ENCODE measurements around the gene SLC30A7. TPM values are rescaled to one million over a fixed set of nuclear protein-coding genes. Genes with fewer than 3 reads are reported as not detected.

Gene SLC30A7
- total RNA-seq, 4 donors from 2014 or later = 16.1 to 21.6 (median 18.4) TPM

GRCh38 chr1:101027194-101027772, 131.4 kb downstream of the SLC30A7 start:
- H3K4me3 ChIP-seq (ENCODE audit: low read depth, poor library complexity, severe bottlenecking) = no peak overlapping the region
- intact Hi-C loops (cut with DNase I; ENCODE audit: low total_unique reads) = no loop called here
- TF ChIP-seq, protein P1, sequence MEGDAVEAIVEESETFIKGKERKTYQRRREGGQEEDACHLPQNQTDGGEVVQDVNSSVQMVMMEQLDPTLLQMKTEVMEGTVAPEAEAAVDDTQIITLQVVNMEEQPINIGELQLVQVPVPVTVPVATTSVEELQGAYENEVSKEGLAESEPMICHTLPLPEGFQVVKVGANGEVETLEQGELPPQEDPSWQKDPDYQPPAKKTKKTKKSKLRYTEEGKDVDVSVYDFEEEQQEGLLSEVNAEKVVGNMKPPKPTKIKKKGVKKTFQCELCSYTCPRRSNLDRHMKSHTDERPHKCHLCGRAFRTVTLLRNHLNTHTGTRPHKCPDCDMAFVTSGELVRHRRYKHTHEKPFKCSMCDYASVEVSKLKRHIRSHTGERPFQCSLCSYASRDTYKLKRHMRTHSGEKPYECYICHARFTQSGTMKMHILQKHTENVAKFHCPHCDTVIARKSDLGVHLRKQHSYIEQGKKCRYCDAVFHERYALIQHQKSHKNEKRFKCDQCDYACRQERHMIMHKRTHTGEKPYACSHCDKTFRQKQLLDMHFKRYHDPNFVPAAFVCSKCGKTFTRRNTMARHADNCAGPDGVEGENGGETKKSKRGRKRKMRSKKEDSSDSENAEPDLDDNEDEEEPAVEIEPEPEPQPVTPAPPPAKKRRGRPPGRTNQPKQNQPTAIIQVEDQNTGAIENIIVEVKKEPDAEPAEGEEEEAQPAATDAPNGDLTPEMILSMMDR (IDR thresholded peaks at IDR 0.05) = no peak
- TF ChIP-seq POLR2A (IDR thresholded peaks at IDR 0.05) = no peak
- WGBS, 2 donors = 86 to 92% methylated on average over 6 of the region's 6 CpGs
- DNase-seq (ENCODE audit: low spot score in 2 of 2) = no peak

DNA sequence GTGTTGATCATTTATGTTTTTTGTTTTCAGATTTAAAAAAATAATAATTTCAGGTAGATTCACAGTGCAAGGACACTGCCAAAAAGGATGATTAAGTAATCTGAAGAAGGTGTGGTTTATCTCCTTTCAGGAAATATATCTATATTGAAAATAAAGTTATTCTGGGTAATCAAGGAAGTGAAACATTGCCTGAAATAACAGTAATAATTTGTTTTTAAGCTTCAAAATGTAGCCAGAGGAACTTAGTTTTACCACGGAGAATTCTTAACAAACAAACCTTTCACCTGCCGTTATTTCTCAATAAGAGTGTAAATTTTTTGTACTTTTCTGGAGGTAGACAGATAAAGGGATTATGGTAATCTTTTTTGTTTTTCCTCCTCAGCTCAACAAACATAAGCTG, 132.6 kb downstream of the SLC30A7 start:
- intact Hi-C loops (cut with DNase I; ENCODE audit: low total_unique reads) = no loop called here
- WGBS, 2 donors = 75 to 79% methylated on average over 2 of the region's 2 CpGs
- DNase-seq (ENCODE audit: low spot score in 2 of 2) = no peak
- no peak overlapping the region for H3K4me3 ChIP-seq (ENCODE audit: low read depth, poor library complexity, severe bottlenecking)
- TF ChIP-seq POLR2A (IDR thresholded peaks at IDR 0.05) = no peak
- TF ChIP-seq, protein P1 (IDR thresholded peaks at IDR 0.05) = no peak

- TF ChIP-seq POLR2A (IDR thresholded peaks at IDR 0.05) = no peak
- TF ChIP-seq, protein P1 (IDR thresholded peaks at IDR 0.05) = no peak
- WGBS, 2 donors = 76 to 84% methylated on average over 1 of the region's 1 CpG
- no peak for DNase-seq (ENCODE audit: low spot score in 2 of 2)
- intact Hi-C loops (cut with DNase I; ENCODE audit: low total_unique reads) = no loop called here
- no peak overlapping the region for H3K4me3 ChIP-seq (ENCODE audit: low read depth, poor library complexity, severe bottlenecking)
Observed at GRCh38 chr1:101029184-101029583, 133.3 kb downstream of the SLC30A7 start.

- WGBS, 2 donors = 89 to 94% methylated on average over 4 of the region's 4 CpGs
- TF ChIP-seq POLR2A (IDR thresholded peaks at IDR 0.05) = no peak
- TF ChIP-seq, protein P1 (IDR thresholded peaks at IDR 0.05) = no peak
- no peak for DNase-seq (ENCODE audit: low spot score in 2 of 2)
- intact Hi-C loops (cut with DNase I; ENCODE audit: low total_unique reads) = no loop called here
- no peak overlapping the region for H3K4me3 ChIP-seq (ENCODE audit: low read depth, poor library complexity, severe bottlenecking)
Observed at GRCh38 chr1:101030881-101031280, 135.0 kb downstream of the SLC30A7 start.

Other genes with a start within 250 kb of the SLC30A7 start
- gene VCAM1, start 176.3 kb upstream of the SLC30A7 start, total RNA-seq = 1 to 10 TPM in 2 of 4 donors, under 1 TPM in 2; 0.25 to 3.1 (median 0.92) TPM
- gene EXTL2, start 1.2 kb upstream of the SLC30A7 start, total RNA-seq = 1 to 10 TPM; 2.3 to 5.6 (median 4.2) TPM
- gene DPH5, start 129.7 kb downstream of the SLC30A7 start, total RNA-seq = 10 to 100 TPM; 12.8 to 23.0 (median 15.5) TPM

Data from lower leg skin (tissue), 4 donors.